GM19468 (cell line): ENCODE measurements around the gene SLC2A11.
"Not testable (repeated sequence)": the region's sequence is repeated elsewhere in the genome, so short reads cannot be mapped to it uniquely, and the experiment has no call there.

Source experiments
- ATAC-seq: cut with Tn5 transposase; IDR thresholded peaks from one replicate; pipeline ENCODE4 v1.9.1; 2021; ENCODE audit warnings: mild to moderate bottlenecking, moderate library complexity, moderate number of reproducible peaks; ENCODE audit not compliant: unreplicated experiment; ENCODE audit errors: extremely low read depth

The SLC2A11 gene

GRCh38 chr22:23845265-23846080, 12.2 kb upstream of the SLC2A11 start:
- no peak for ATAC-seq

GRCh38 chr22:23846081-23846469, 11.6 kb upstream of the SLC2A11 start:
- no peak for ATAC-seq

- ATAC-seq = no peak
These were observed 10.3 kb upstream of the SLC2A11 start for GRCh38 chr22:23847310-23847920.

- ATAC-seq = no peak
These were observed 9.4 kb upstream of the SLC2A11 start for GRCh38 chr22:23847991-23848864.

GRCh38 chr22:23849009-23850006, 8.4 kb upstream of the SLC2A11 start:
- no peak for ATAC-seq

- ATAC-seq = no peak
These were observed 7.5 kb upstream of the SLC2A11 start for GRCh38 chr22:23850136-23850611.

GRCh38 chr22:23856721-23857605, 712 bp upstream of the SLC2A11 start:
- no peak for ATAC-seq

- ATAC-seq = no peak
These were observed 775 bp downstream of the SLC2A11 start for GRCh38 chr22:23858484-23858815.

GRCh38 chr22:23859201-23859600, 1.5 kb downstream of the SLC2A11 start:
- ATAC-seq = no peak

GRCh38 chr22:23860187-23860586, 2.5 kb downstream of the SLC2A11 start:
- ATAC-seq = not testable (repeated sequence)

- no peak for ATAC-seq
These were observed 4.4 kb downstream of the SLC2A11 start for GRCh38 chr22:23862103-23862502.

GRCh38 chr22:23864499-23865154, 7.0 kb downstream of the SLC2A11 start:
- not testable (repeated sequence) for ATAC-seq

GRCh38 chr22:23868580-23868979, 10.9 kb downstream of the SLC2A11 start:
- no peak for ATAC-seq

- no peak for ATAC-seq
These were observed 17.2 kb downstream of the SLC2A11 start for GRCh38 chr22:23874871-23875270.

- no peak for ATAC-seq
These were observed 18.1 kb downstream of the SLC2A11 start for GRCh38 chr22:23875801-23876200.

GRCh38 chr22:23877566-23877965, 19.9 kb downstream of the SLC2A11 start:
- ATAC-seq = no peak

- no peak for ATAC-seq
These were observed 20.5 kb downstream of the SLC2A11 start for GRCh38 chr22:23878219-23878618.

GRCh38 chr22:23882370-23882769, 24.7 kb downstream of the SLC2A11 start:
- ATAC-seq = no peak
